22Rv1 (cell line): ENCODE results near the gene GK2.

Experiments used
- CTCF ChIP-seq: fragments of 450-650 bp; IDR thresholded peaks from 2 replicates; pipeline ENCODE4 v1.5.1; 2017; ENCODE audit warnings: mild to moderate bottlenecking
- ZFX ChIP-seq: fragments of 450-650 bp; IDR thresholded peaks from 2 replicates; pipeline ENCODE4 v1.6.1; 2017; ENCODE audit warnings: antibody characterized with exemption, borderline replicate concordance

- TF ChIP-seq CTCF (no peak), ZFX (no peak)
Observed at GRCh38 chr4:79399076-79399475, 9.0 kb downstream of the GK2 start.
